HCT116 (cell line): ENCODE measurements around the gene SIVA1.

Experiments used
- CEBPB ChIP-seq: IDR thresholded peaks from 2 replicates; pipeline ENCODE4 v1.6.1; 2012; ENCODE audit warnings: low read depth
- CTCF ChIP-seq, 3 experiments: fragments of 200-600 bp in 1 of 3; sonication (generic) in 1 of 3; IDR thresholded peaks in 2 of 3; conservative IDR thresholded peaks in 1 of 3; 2 replicates each; pipeline ENCODE4 v1.5.1; 2012 to 2017; ENCODE audit warnings: low read depth in 2 of 3, low read length in 2 of 3, antibody characterized with exemption in 1 of 3, borderline replicate concordance in 1 of 3, control low read depth in 1 of 3, mild to moderate bottlenecking in 1 of 3, mixed read lengths in 1 of 3, mixed run types in 1 of 3, moderate library complexity in 1 of 3; ENCODE audit not compliant: insufficient read depth in 1 of 3
- EZH2 ChIP-seq: fragments of 200-600 bp; sonication (generic); IDR thresholded peaks from 2 replicates; pipeline ENCODE4 v1.6.1; 2017; ENCODE audit warnings: antibody characterized with exemption, mixed run types
- EZH2phosphoT487 ChIP-seq: fragments of 200-600 bp; IDR thresholded peaks from 2 replicates; pipeline ENCODE4 v1.6.1; 2018; ENCODE audit warnings: antibody characterized with exemption, borderline replicate concordance
- POLR2A ChIP-seq: IDR thresholded peaks from 2 replicates; pipeline ENCODE4 v1.7.0; 2011; ENCODE audit warnings: borderline replicate concordance; ENCODE audit not compliant: insufficient read depth, insufficient read length; ENCODE audit errors: extremely low read depth
- POLR2AphosphoS5 ChIP-seq: IDR thresholded peaks from 2 replicates; pipeline ENCODE4 v1.6.1; 2011; ENCODE audit warnings: mild to moderate bottlenecking, low read depth, low read length, moderate library complexity
- RAD21 ChIP-seq: IDR thresholded peaks from 2 replicates; pipeline ENCODE4 v1.6.1; 2012; ENCODE audit warnings: low read depth, mild to moderate bottlenecking
- YY1 ChIP-seq: IDR thresholded peaks from 2 replicates; pipeline ENCODE4 v1.6.1; 2011; ENCODE audit warnings: low read length, low read depth, moderate library complexity, mild to moderate bottlenecking; ENCODE audit not compliant: insufficient replicate concordance; ENCODE audit errors: extremely low read depth
- TF ChIP-seq, protein P1 (sequence below): IDR thresholded peaks from 2 replicates; pipeline ENCODE4 v1.6.1; 2012
- TF ChIP-seq, protein P2 (sequence below): IDR thresholded peaks from 2 replicates; pipeline ENCODE4 v1.6.1; 2012

- TF ChIP-seq POLR2A = no peak
- no peak for TF ChIP-seq CTCF (IDR thresholded peaks at IDR 0.05 in 2 of 3, conservative IDR thresholded peaks at IDR 0.05 in 1 of 3; ENCODE audit: borderline replicate concordance in 1 of 3, insufficient read depth in 1 of 3, low read depth in 2 of 3, low read length in 2 of 3)
- no peak for TF ChIP-seq POLR2AphosphoS5
- no peak for TF ChIP-seq EZH2
- TF ChIP-seq, protein P1, sequence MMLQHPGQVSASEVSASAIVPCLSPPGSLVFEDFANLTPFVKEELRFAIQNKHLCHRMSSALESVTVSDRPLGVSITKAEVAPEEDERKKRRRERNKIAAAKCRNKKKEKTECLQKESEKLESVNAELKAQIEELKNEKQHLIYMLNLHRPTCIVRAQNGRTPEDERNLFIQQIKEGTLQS = no peak
- TF ChIP-seq EZH2phosphoT487 = no peak
- TF ChIP-seq RAD21 = no peak
- TF ChIP-seq, protein P2, sequence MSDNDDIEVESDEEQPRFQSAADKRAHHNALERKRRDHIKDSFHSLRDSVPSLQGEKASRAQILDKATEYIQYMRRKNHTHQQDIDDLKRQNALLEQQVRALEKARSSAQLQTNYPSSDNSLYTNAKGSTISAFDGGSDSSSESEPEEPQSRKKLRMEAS = no peak
- no peak for TF ChIP-seq CEBPB
- no peak for TF ChIP-seq YY1
Measured at GRCh38 chr14:104745431-104745830, 7.5 kb upstream of the SIVA1 start.
